Neural cell (in vitro differentiated cells): Measurements from ENCODE around the gene ANKZF1.

Source experiments
- CTCF ChIP-seq: fragments of 450-650 bp; IDR thresholded peaks from 2 replicates; pipeline ENCODE4 v1.5.1; 2014; ENCODE audit warnings: antibody characterized with exemption, mild to moderate bottlenecking, moderate library complexity; ENCODE audit not compliant: poor library complexity, severe bottlenecking
- EP300 ChIP-seq: fragments of 450-650 bp; conservative IDR thresholded peaks from 2 replicates; pipeline ENCODE4 v1.6.1; 2014; ENCODE audit warnings: antibody characterized with exemption, mild to moderate bottlenecking, moderate library complexity; ENCODE audit not compliant: poor library complexity, severe bottlenecking
- EZH2 ChIP-seq: fragments of 200-600, 300-800 bp; shearing (Covaris generic), sonication (generic); IDR thresholded peaks from 2 replicates; pipeline ENCODE4 v1.6.1; 2014; ENCODE audit warnings: antibody characterized with exemption, low read length, borderline replicate concordance, mild to moderate bottlenecking; ENCODE audit not compliant: insufficient read depth, poor library complexity, severe bottlenecking
- MXI1 ChIP-seq: fragments of 450-650 bp; conservative IDR thresholded peaks from 2 replicates; pipeline ENCODE4 v1.6.1; 2014; ENCODE audit warnings: antibody characterized with exemption, mild to moderate bottlenecking; ENCODE audit not compliant: poor library complexity, severe bottlenecking
- POLR2AphosphoS5 ChIP-seq: IDR thresholded peaks from 2 replicates; pipeline ENCODE4 v1.6.1; 2012

GRCh38 chr2:219218217-219218731, 11.3 kb upstream of the ANKZF1 start:
- TF ChIP-seq POLR2AphosphoS5, result no peak
- no peak for TF ChIP-seq CTCF
- no peak for TF ChIP-seq EP300
- TF ChIP-seq EZH2, result no peak
- no peak for TF ChIP-seq MXI1
